Measurements from ENCODE around the gene TACC2. TPM values are rescaled to one million over a fixed set of nuclear protein-coding genes. Genes with fewer than 3 reads are reported as not detected.

The TACC2 gene
- total RNA-seq (ENCODE audit: low replicate concordance), result 10.7 and 20.6 TPM in 2 replicates

GRCh38 chr10:121988361-121989324, at the start of gene TACC2:
Gene TACC2 (plus strand): TSS chr10:121989163. CDS start chr10:122021982, 32,819 bp downstream.
- Mint-ChIP-seq H3K9me3 (peaks cover 24% of the 10 kb centered on the region), H3K4me1 (peaks cover 1% of the 10 kb centered on the region), H3K4me3 (no peak within 1 kb of the TSS), H3K27ac (no peak within 1 kb of the TSS), H3K36me3 (no peaks in the 10 kb centered on the region), H3K27me3 (ENCODE audit: insufficient read depth, low read depth) (peaks cover 4% of the 10 kb centered on the region)
- no peak for TF ChIP-seq EZH2 (IDR thresholded peaks at IDR 0.05)
- no peak for TF ChIP-seq CTCF (IDR thresholded peaks at IDR 0.05)
- no peak for TF ChIP-seq EZH2phosphoT487 (IDR thresholded peaks at IDR 0.05)
- H2AFZ ChIP-seq (replicated peaks), result no peak within 1 kb of the TSS
- no peaks in the 10 kb centered on the region for H3K27me3 ChIP-seq
- H3K4me3 ChIP-seq, result no peak within 1 kb of the TSS
- H3K9me3 ChIP-seq (ENCODE audit: low read depth), result no peaks in the 10 kb centered on the region
- no peaks in the 10 kb centered on the region for H4K20me1 ChIP-seq (ENCODE audit: low read depth)
- no peak for DNase-seq (ENCODE audit: low spot score)
- H3K36me3 ChIP-seq, result no peaks in the 10 kb centered on the region
- H3K79me2 ChIP-seq (ENCODE audit: low read depth), result no peaks in the 10 kb centered on the region
- peaks cover 4% of the 10 kb centered on the region for H3K4me1 ChIP-seq
- peaks cover 1% of the 10 kb centered on the region for H3F3A ChIP-seq (ENCODE audit: low read depth)
- H3K9ac ChIP-seq, result no peak within 1 kb of the TSS
- H3K4me2 ChIP-seq, result no peak within 1 kb of the TSS
- no peak within 1 kb of the TSS for H3K27ac ChIP-seq

GRCh38 chr10:121941532-121941931, 47.4 kb upstream of the TACC2 start:
- Histone ChIP-seq H3K27me3 (no peaks in the 10 kb centered on the region), H3K9ac (no peak overlapping the region), H3K9me3 (ENCODE audit: low read depth) (no peaks in the 10 kb centered on the region), H4K20me1 (ENCODE audit: low read depth) (no peaks in the 10 kb centered on the region), H3K79me2 (ENCODE audit: low read depth) (no peaks in the 10 kb centered on the region), H2AFZ (replicated peaks) (no peak overlapping the region), H3K4me3 (no peak overlapping the region), H3F3A (ENCODE audit: low read depth) (no peaks in the 10 kb centered on the region), H3K36me3 (no peaks in the 10 kb centered on the region), H3K27ac (no peak overlapping the region), H3K4me1 (no peaks in the 10 kb centered on the region), H3K4me2 (no peak overlapping the region)
- H3K4me1 Mint-ChIP-seq, result no peaks in the 10 kb centered on the region
- peaks cover 2% of the 10 kb centered on the region for H3K27me3 Mint-ChIP-seq (ENCODE audit: insufficient read depth, low read depth)
- DNase-seq (ENCODE audit: low spot score), result no peak
- no peak overlapping the region for H3K4me3 Mint-ChIP-seq
- peaks cover 9% of the 10 kb centered on the region for H3K9me3 Mint-ChIP-seq
- H3K27ac Mint-ChIP-seq, result no peak overlapping the region
- TF ChIP-seq EZH2 (IDR thresholded peaks at IDR 0.05), result no peak
- no peak for TF ChIP-seq EZH2phosphoT487 (IDR thresholded peaks at IDR 0.05)
- H3K36me3 Mint-ChIP-seq, result peaks cover 12% of the 10 kb centered on the region

GRCh38 chr10:121942749-121943416, 46.1 kb upstream of the TACC2 start:
- Histone ChIP-seq H3K9me3 (ENCODE audit: low read depth) (no peaks in the 10 kb centered on the region), H3K4me1 (no peaks in the 10 kb centered on the region), H3K4me2 (no peak overlapping the region), H3K27ac (no peak overlapping the region), H3K4me3 (no peak overlapping the region), H3K79me2 (ENCODE audit: low read depth) (no peaks in the 10 kb centered on the region), H3F3A (ENCODE audit: low read depth) (peaks cover 5% of the 10 kb centered on the region), H3K27me3 (no peaks in the 10 kb centered on the region), H3K9ac (no peak overlapping the region), H4K20me1 (ENCODE audit: low read depth) (no peaks in the 10 kb centered on the region), H2AFZ (replicated peaks) (no peak overlapping the region), H3K36me3 (no peaks in the 10 kb centered on the region)
- Mint-ChIP-seq H3K4me3 (no peak overlapping the region), H3K4me1 (no peaks in the 10 kb centered on the region), H3K27ac (no peak overlapping the region), H3K36me3 (peaks cover 10% of the 10 kb centered on the region), H3K27me3 (ENCODE audit: insufficient read depth, low read depth) (peaks cover 2% of the 10 kb centered on the region), H3K9me3 (peaks cover 5% of the 10 kb centered on the region)
- no peak for DNase-seq (ENCODE audit: low spot score)
- TF ChIP-seq CTCF (IDR thresholded peaks at IDR 0.05) (no peak), EZH2phosphoT487 (IDR thresholded peaks at IDR 0.05) (no peak), EZH2 (IDR thresholded peaks at IDR 0.05) (no peak)
